ENCODE data around the gene FXYD2.

The FXYD2 gene

DNA sequence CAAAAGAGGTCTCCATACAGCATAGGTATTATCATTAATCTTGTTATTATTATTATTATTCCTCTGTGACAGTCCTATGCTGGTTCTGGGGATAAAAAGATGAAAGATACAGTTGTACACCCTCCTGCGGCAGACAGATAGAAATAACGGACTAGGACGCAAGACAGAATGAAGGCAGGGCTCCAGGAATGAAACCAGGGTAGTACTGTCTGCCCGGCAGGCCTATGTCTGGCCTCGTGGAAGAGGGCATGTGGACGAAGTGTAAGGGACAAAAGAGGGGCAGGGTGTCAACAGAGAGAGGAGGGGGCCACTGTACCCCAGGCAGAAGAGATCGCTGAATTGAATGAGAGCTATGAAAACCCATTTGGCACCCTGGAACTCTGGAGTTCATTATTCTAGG, 52.7 kb downstream of the FXYD2 start:
- Histone ChIP-seq H3K4me1 (ENCODE audit: insufficient read depth, low read length) (no peaks in the 10 kb centered on the region), H3K9ac (ENCODE audit: low read depth, low read length) (no peak overlapping the region), H3K9me3 (ENCODE audit: control insufficient read depth, insufficient read depth, low read length) (no peaks in the 10 kb centered on the region), H3K36me3 (ENCODE audit: insufficient read depth, low read length) (no peaks in the 10 kb centered on the region; the same call in 1 of the 2 replicates)

DNA sequence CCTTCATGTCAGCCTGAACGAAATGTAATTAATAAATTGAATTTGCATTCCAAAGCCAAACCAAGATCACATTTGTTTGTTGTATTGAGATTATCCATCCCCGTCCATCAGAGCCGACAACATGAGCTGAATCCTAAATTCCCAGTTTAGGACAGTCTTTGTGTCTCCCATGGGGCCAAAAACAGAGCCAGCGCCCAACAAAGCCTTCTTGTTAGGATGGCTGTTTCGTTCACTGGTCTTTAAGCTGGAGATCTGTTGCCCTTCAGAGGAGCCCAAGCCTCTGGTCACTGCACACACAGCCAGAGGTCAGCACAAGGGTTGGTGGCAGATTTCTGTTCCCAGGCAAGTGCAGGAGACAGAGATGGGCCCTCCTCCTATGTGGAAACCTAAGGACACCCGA, 53.3 kb downstream of the FXYD2 start:
- no peaks in the 10 kb centered on the region; the same call in 1 of the 2 replicates for H3K36me3 ChIP-seq (ENCODE audit: insufficient read depth, low read length)
- no peak overlapping the region for H3K9ac ChIP-seq (ENCODE audit: low read depth, low read length)
- no peaks in the 10 kb centered on the region for H3K4me1 ChIP-seq (ENCODE audit: insufficient read depth, low read length)
- no peaks in the 10 kb centered on the region for H3K9me3 ChIP-seq (ENCODE audit: control insufficient read depth, insufficient read depth, low read length)

DNA sequence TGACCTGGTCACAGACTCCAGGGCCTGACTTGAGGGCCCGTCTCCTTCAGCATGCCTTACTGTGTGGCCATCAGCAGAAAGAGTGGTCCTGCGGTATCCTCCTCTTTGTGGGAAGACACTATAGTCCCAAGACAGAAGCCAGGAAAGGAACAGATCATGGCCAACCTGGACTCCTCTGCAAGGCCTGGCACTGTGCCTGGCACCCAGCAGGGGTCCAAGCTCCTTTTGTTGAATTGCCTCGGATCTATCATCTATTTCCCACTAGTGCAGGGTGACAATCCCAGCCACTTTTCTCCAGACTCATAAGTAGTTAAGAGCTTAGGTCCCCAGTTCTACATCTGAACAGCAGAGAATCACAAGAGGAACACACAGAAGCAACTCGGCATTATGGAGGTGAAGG, 54.5 kb downstream of the FXYD2 start:
- no peaks in the 10 kb centered on the region for H3K9me3 ChIP-seq (ENCODE audit: control insufficient read depth, insufficient read depth, low read length)
- no peak overlapping the region for H3K9ac ChIP-seq (ENCODE audit: low read depth, low read length)
- no peaks in the 10 kb centered on the region; the same call in 1 of the 2 replicates for H3K36me3 ChIP-seq (ENCODE audit: insufficient read depth, low read length)
- H3K4me1 ChIP-seq (ENCODE audit: insufficient read depth, low read length), result no peaks in the 10 kb centered on the region
